Superior temporal gyrus (tissue), 1 donor: ENCODE data around the gene PARM1.
"Not testable (repeated sequence)": the region's sequence is repeated elsewhere in the genome, so short reads cannot be mapped to it uniquely, and the experiment has no call there.

Experiments
- DNase-seq: peaks from one replicate; pipeline ENCODE4 v3.0.0-alpha.2; 2016; ENCODE audit errors: extremely low spot score

The PARM1 gene

DNA sequence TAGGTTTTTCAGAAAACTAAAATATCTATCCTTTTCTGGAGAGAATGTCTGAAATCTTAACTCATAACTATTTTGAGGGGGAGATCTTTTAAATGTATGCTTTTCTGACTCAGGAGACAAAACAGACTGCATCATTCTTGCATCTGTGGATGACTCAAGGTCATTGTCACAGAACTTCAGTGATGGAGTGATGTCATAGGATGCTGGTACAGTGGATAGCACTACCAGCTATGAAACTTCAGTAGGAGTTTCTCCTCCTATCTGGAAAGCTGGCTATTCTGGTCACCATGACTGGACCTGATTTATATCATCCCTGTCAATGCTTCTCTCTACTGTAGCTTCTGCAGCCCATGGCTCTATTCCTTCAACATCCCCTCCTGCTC is 50.3 kb downstream of the PARM1 start:
- no peak for DNase-seq

DNA sequence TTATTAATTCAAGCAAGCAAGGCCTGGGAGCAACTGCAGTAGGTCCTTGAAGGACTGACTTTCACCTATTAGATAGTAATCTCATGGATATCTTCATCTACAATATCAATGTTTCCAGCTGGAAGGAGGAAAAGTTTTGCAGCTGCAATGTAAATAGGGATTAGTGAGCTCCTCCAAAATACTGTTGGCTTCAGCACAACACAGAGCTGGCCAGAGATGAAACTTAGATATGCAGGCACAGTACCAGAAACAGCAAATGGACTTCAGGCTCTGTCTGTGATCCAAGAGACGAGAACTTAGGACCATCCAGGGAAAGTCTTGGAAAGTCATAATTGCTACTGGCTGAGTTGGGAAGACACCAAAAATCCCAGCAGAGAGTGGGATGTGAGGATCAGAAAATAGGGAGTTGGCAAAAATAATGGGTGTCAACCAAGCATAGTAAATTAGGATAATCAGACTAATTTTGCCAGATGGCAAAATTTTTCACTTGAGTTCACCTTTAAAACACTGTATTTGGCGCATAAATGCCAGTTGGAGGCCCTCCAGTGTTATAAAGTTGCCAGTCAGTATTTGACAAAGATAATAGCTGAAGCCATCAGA is 57.5 kb downstream of the PARM1 start:
- no peak for DNase-seq

DNA sequence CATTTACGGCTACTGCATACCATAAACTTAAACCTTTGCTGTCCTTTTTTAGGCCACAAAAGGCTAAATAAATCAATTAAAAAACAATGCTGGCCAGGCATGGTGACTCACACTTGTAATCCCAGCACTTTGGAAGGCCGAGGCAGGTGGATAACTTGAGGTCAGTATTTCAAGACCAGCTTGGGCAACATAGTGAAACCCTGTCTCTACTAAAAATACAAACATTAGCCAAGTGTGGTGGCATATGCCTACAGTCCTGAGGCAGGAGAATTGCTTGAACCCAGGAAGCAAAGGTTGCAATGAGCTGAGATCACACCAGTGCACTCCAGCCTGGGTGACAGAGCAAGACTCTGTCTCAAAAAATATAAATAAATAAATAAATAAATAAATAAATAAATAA is 61.5 kb downstream of the PARM1 start:
- not testable (repeated sequence) for DNase-seq

DNA sequence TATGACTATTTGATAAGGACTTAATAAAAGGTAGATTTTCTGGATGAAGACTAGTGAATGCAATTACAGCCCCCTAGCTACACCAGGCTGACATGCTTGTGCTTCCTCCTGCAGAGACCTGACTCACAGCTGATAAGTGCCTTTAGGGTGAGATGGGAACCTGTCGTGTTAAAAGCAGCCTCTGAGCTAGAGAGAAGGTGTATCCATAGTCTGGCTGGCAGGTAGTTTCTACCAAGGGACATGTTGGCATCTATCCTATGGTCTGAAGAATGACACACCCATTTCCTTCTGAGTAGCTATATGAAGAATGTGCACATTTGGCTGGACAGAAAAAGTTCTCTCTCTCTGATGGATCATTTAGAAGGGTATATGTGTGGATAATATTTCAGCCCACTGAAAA is 64.1 kb downstream of the PARM1 start:
- DNase-seq, result peak; percentile 25

DNA sequence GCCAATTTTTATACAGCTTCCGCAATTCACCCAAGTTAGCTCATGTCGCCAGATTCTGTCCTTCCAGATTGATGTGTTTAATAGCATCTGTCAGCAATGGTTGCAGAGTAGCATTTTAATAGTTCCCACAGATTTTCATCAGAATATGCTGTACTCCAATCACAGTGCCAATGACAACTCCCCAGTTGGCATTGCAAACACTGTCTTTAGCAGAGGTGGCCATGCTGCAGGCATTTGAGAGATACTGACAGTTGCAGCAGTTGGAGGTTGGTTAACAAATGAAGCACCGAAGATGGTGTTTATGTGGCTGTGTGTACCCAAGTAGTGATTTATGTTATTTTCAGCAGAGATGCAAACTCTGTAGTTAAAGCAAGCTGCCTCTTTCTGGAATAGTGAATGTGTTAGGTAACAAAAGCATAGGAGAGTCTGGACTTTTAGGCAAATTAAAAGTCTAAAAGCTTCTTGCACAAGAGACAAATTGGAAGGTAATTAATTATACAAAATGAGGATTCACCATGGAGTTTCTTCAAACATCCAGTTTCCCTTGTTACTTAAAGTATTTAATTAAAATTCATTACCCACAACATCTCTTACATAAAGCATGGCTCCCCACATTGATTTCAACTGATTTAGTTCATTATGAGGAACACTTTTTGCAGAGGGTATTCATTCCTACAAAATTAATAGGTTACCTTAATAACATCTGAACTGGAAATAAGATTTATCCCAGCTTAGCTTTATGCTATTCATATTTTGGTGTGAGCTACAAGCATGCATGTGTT is 65.2 kb downstream of the PARM1 start:
- DNase-seq, result peak; percentile 53

DNA sequence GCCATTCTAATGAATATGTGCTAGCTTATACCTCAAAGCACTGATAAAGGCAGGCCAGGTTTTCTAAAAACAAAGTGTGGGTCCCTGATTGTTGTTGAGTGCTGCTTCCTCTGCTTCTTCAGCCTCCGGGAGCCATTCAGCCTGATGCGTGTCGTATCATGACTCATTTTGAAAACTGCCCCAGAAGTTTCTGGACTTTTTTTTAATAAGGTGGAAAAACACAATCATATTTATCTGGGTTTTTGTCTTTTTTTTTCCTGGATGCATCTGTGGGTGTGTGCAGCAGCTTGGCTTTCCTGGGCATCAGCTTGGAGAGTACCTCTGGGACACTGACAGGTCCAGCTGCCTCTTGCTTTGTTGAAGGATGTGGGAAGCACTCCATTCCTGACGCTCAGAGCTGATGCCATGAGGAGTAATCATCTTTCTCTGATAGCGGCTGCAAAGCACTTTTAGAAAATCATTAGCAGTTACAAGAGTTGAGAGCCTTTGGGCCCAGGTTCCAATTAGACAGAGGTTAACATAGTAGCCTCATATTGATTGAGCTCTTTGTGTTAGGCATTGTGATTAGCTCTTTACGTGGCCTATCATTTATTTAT is 66.9 kb downstream of the PARM1 start:
- DNase-seq, result peak; percentile 30

DNA sequence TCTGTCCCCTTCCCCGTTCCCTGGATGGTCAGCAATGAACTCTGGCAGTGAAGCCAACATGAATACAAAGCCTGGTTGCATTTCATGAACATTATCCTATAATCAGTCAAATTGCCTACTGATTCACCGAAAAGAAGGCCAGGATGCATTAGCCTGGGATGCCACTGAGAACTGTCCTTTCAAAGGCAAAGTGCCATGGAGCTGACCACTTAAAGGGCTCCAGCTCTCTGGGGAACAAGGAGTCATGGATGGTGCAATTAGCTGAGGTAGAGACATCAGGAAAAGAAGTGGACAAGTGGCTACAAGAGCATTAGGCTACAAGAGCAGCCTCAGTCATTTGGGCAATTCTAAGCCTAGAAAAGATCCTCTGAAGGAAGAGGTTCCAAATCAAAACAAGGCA is 69.0 kb downstream of the PARM1 start:
- no peak for DNase-seq

DNA sequence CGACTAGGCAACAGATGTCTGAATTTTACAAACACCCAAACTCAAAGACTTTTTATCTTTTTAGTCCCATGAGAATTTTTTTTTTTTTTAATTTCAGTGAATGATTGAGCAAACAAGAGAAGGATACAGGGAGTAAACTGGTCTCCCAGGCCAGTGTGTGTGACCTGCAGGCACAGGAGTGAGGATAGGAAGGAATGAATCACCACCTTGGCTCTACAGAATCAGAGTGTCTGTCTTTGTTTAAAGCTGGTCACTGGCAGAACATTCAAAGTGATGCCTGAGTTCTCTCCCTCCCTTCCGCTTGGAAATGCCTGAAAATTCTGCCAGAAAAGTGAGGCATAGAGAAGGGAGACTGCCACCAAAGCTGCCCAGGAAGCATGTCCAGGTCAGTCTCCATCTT is 69.5 kb downstream of the PARM1 start:
- no peak for DNase-seq

DNA sequence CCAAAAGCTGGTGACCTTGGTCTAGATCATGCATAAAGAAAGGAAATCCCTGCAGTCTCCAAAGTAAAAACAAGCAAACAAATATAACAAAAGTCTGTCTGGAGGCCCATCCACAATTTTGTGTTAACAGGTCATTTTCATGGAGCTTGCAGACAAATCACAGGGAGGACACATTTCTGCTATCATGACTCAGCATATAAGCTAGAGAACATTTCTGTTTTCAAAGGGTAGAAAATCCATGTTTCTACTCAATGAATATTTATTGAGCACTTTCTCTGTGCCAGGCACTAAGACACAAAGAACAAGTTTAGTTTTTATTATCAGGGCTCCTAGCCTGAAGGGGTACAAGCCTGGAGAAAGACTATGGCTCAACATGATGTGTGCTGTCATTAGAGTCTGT is 71.1 kb downstream of the PARM1 start:
- no peak for DNase-seq

DNA sequence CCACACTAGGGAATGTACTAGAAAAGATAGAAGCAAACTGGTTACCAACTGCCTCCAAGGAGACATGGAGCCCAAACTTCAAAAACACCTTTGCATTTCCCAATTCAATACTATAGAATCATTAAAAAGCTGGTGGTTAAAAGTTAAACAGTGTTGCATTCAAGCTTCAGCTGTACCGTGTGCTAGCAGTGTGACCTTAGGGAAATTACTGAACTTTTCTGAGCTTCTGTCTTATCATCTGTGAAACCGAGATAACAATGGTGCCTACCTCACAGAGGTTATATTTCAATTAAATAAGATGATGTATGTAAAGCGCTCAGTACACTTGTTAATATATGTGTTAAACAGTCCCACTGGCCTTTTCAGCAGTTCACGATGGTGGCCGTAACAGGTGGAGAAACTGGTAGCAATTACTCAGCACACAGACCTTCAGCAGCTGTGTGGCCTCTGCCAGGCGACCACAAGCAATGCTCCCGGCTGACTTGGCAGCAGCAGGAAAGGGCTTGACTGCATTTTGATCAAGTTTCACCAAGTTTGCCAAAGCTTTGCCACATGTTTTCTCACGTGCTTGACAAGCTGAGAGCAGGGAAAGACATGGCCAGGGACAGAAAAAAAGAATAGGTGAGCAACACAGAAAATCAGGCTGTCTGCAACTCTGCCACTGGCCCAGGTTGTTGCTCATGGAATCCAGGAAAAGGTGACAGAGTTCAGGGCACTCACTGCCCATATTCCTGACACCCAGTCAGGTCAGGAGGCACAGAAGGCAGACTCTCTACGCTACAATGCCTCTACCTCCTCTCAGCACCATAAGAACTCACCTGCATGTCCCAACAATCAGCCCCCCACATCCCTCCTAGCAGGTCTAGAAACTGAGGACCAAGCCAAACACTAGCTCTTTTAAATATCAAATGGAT is 72.1 kb downstream of the PARM1 start:
- DNase-seq, result no peak

DNA sequence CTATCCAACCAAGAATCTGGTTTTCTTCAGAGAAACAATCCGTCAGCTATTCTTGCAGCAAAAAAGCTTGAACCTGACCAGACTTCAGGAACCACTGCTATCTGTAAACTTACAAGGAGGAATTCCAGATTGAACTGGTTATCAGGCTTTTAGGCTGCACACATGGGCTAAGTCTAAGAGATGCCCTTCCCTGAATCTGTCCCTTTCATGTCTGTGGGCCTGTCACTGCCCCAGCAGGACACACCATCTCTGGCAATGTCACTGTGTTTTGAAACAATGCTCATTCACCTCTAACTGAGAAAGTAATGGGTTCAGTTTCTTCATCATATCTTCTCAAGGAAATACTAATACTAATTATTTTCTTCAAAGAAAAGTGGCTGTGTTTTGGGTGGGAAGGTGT is 72.8 kb downstream of the PARM1 start:
- no peak for DNase-seq

DNA sequence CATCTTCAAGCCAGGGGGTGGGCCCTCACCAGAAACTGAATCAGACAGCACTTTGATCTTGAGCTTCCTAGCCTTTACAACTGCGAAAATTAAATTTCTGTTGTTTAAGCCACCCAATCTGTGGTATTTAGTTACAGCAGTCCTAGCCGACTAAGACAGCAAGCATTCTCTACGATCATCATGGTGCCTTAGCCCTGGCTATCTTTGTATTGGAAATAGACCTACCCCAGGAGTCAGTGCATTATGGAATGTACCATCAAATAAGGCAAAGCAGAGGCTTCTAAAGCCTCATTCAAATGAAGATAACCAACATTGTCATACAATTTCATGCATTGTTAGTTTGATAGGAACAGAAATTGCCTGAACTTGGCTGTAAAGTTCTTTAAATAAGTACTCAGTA is 75.0 kb downstream of the PARM1 start:
- no peak for DNase-seq

DNA sequence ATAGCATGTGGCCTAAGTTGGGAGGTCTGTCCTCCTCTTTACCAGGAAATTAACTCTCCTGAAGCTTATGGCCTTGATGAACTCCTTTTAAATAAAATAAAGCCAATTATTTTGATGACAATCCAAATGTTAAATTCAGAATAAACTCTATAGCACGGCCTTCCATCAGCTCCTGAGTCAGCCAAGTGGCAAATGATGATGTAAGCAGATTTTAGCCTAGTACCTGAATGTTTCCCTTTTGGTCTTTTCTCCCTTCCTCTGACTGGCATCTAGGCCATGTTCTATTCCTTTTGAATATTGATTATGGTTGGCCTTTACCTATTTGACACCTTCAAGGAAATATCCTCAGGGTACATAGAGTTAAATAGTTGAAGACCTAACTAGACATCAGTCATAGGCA is 76.2 kb downstream of the PARM1 start:
- DNase-seq, result no peak

DNA sequence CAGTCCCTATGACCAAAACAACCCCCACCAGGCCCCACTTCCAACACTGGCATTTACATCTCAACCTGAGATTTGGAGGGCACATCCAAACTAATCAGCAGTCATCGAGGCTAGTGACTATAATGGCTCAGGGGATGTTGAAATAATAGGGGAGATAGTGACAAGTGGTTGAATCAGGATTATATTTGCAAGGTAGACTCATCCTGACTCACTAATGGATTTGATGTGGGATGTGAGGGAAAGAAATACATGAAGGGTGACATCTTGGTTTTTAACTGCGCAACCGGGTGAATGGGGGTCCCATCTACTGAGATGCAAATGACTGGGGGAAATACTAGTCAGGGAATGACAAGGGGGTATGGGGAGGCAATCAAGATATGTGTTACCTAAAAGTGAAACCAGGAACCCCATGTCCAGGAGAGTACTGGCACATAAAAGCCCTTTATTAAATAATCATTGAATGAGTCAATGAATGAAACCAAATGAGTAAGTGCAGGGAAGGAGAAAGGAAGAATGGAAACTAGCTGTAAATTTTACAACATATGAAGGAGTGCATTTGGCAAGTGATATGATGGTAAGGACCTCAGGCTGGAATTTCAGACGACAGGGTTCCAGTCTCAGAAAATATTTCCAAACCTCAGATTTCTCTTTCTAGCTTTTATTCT is 78.3 kb downstream of the PARM1 start:
- no peak for DNase-seq

DNA sequence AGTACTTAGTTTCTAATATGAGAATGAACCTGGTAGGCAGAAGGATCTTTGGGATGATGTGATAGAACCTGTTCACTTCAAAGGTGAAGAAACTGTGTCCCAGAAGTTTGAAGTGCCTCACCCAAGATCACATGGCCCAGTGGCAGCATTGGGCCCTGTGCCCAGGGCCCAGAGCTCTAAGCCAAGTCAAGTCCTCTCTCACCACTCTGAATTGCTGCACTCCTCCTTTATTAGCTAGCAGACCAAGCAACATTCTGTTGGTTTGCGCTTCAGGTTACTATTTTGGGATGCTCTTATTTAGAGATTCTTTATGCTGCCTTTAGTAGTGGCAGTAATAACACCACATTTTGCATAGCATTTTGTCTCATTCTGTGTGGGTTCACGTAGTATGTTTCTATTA is 82.7 kb downstream of the PARM1 start:
- DNase-seq, result no peak

DNA sequence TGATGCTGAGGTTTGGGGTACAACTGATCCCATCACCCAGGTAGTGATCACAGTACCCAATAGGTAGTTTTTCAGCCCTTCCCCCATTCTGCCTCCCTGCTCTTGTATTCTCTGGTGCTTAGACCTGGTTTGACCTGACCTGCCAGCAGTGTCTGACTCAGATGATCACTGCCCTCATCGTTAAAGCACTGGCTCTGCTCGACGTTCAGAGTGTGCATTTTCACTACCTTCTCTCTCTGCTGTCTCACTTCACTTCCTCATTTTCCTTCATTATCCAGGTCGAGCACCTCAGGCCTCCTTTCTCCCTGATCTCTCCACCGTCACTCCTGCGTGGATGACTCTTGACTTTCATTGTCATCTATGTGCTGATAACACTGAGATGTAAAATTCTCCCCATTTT is 83.6 kb downstream of the PARM1 start:
- no peak for DNase-seq

DNA sequence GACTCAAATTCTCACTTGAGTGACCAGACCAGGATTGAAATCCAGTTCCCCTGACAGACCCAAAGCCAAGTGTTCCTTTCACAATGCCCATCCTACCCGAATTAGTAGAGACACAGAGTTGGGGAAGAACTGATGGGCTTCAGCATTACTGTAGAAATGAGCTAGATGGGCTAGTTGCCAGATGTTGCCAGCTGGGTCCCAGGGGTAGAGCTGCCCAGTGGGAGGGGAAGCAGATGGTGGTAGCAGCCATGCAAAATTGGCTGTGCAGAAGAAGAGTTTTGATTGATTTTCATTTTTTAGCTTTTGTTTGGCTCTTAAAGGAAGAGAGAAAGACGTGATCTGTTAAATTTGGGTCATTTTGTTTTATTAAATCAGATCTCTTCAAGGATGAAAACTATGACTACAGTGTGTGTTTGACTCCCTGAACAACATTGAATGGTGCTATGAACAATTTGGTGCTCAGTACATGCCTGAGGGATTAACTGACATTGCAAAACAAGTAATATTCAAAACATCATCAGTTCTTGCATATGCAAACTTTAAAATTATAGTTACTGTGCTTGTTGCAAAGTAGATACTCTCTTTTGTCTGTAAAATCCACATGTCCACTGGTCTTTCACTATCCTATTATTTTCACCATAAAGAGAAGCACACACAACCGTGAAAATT is 86.0 kb downstream of the PARM1 start:
- no peak for DNase-seq

DNA sequence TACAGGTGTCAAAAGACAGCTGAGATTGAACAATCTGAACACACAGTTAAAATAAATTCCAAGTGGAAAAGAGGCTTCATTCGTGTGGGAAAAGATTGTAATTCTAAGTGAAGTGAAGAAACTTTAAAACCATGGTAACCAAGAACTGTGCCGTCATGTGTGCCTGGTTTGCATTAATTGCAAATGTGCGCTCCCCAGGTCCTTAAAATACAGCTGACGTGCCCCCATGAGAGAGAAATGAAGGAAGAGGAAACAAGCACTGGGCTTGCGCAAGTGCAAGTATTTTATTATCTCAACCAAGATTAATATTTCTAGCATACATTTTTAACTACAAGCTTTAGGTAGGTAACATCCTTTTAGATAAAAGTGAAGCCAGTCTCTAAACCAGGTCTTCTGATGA is 92.5 kb downstream of the PARM1 start:
- no peak for DNase-seq

DNA sequence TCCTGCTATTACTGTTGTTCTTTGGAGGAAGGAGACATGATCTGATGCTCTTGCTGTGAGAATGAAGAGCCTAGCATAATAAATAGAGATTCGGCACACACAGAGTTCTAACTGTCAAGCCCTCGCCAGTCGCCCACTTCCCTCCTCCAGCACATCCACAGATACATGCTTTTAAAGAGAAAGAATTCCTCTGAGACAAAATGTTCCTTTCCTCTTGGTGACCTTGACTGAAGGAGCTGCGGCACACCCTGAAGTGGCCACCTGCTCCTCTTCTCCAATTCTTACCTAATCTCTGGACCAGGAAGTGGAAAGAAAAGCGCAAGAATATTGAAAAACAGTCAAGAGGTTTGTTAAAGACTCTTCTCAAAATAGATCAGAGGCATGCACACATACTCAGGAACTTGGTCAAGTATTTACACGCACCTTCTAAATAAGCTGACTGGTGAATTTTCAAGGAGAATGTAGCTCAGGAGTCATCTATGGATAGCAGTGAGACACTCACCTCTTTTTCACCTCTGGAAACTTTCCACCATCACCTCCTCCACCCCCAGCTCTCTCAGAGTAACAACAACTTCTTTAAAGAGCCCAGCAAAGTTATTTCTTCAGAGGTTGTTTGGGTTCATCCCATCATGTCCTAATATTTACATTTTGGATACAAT is 95.4 kb downstream of the PARM1 start:
- no peak for DNase-seq

DNA sequence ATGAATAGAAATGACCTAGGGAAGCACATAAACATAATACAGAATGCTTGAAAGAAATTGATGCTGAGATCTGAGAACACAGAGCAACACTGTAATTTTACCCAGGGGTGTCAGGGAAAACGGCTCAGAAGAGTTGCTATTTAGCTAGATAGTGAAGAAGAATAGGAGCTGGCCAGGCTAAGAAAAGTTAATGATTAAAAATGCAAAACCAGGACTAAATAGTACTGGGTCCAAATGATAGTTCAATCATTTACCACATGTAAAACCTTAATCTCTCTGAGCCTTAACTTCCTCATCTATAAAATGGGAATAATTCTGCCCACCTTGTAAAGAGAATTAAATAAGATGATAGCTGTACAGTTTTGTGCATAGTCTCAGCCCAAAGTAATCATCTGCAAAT is 97.1 kb downstream of the PARM1 start:
- no peak for DNase-seq
